Mononuclear cell (primary cell): ENCODE results near the gene MB21D2. TPM values are rescaled to one million over a fixed set of nuclear protein-coding genes. Genes with fewer than 3 reads are reported as not detected.
"Not testable (repeated sequence)": the region's sequence is repeated elsewhere in the genome, so short reads cannot be mapped to it uniquely, and the experiment has no call there.

Experiments used
- H3K27me3 ChIP-seq: 2 replicates; pipeline ENCODE4 v1.6.0; 2011; ENCODE audit warnings: low read length, control low read depth; ENCODE audit not compliant: insufficient read depth
- H3K4me1 ChIP-seq: 2 replicates; pipeline ENCODE4 v1.5.1; 2011; ENCODE audit warnings: mild to moderate bottlenecking, low read length, control low read depth; ENCODE audit not compliant: insufficient read depth
- H3K4me3 ChIP-seq: 2 replicates; pipeline ENCODE4 v1.5.1; 2011; ENCODE audit warnings: mild to moderate bottlenecking, low read length, moderate library complexity
- H3K9me3 ChIP-seq: 2 replicates; pipeline ENCODE4 v1.5.1; 2011; ENCODE audit warnings: low read depth, mild to moderate bottlenecking, control low read depth, low read length
- total RNA-seq: library from RNA; depleted of rRNA; stranded (reverse); fragments of >200 nt; gene quantifications from one replicate; pipeline ENCODE4 v1.2.3, GENCODE V29; 2012

MB21D2 gene
- total RNA-seq, 1 donor = 8.7 TPM

DNA sequence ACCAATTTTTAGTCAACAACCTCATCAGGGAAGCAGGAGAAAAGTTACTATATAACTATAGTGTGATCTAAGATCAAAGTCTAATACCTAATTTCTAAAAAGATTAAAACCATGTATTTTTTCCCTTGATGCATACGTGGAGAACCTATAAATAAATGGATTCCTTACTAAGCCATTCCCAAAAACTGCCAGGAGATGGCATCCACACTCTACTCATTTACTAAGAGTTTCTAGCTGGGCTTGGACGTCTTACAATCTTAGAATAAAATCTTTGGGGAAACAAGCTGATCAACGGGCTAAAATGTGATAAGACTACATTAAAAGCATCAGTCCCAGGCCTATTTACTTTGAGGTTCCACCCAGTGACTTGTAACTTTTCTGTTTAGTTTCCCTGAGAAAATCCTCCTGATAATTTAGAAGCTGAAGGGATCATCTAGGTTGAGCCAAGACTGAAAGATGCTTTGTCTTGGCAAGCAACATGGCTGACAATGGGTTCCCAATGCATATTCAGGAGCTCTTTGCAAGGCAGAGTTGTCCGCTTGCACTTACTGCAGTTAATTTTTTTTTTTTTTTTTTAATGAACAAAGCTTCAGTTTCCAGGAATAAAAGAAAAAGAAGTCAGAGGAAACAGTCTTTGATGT lies 104.8 kb downstream of the MB21D2 start:
- no peaks in the 10 kb centered on the region for H3K27me3 ChIP-seq
- no peaks in the 10 kb centered on the region for H3K4me1 ChIP-seq
- no peak overlapping the region for H3K4me3 ChIP-seq
- no peaks in the 10 kb centered on the region for H3K9me3 ChIP-seq

DNA sequence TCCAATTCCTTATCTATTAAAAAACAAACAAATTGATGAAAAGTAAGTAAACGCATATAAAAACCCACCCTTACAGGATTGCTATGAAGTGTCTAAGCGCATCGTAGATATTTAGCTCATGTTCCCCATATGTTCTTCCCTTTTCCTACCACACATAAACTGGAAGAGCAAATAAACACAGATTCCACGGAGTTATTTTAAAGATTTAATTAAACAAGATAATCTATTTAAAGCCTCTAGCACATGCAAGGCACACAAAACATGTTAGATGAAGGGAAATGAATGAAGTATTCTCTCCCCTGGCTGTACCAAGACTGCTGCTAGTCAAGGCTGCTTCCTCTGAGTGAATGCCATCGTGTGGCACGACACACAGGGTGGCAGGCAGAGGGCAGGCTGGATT lies 111.9 kb downstream of the MB21D2 start:
- Histone ChIP-seq H3K9me3 (no peaks in the 10 kb centered on the region), H3K4me1 (no peaks in the 10 kb centered on the region), H3K27me3 (no peaks in the 10 kb centered on the region), H3K4me3 (no peak overlapping the region)

GRCh38 chr3:192804502-192804901 lies 113.2 kb downstream of the MB21D2 start:
- Histone ChIP-seq H3K9me3 (no peaks in the 10 kb centered on the region), H3K4me1 (no peaks in the 10 kb centered on the region), H3K27me3 (no peaks in the 10 kb centered on the region), H3K4me3 (no peak overlapping the region)

- no peak overlapping the region for H3K4me3 ChIP-seq
- H3K9me3 ChIP-seq = no peaks in the 10 kb centered on the region
- H3K4me1 ChIP-seq = no peaks in the 10 kb centered on the region
Observed at GRCh38 chr3:192802957-192803899, 114.4 kb downstream of the MB21D2 start.

GRCh38 chr3:192801985-192802384 lies 115.7 kb downstream of the MB21D2 start:
- Histone ChIP-seq H3K9me3 (no peaks in the 10 kb centered on the region), H3K4me3 (no peak overlapping the region)

More at GRCh38 chr3:192802957-192803899, 114.4 kb downstream of the MB21D2 start:
- no peaks in the 10 kb centered on the region for H3K27me3 ChIP-seq

DNA sequence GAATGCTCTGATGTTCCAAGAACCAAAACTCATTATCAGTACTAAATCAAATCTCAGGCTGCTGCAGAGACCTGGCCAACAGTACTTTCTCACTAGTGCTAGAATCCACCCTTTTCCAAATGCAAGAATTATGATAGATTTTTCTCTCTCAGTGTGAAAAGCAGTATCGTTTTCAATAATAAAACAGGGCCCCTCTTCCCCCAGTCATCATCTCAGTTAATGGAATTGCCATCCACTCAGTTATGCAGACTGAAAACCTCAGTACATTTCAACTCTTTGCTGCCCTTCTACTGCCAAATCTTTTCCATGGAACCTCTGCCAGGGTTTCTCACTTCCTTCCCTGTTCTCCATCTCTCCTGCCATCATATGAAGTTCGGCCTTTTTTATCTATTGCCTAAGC lies 117.9 kb downstream of the MB21D2 start:
- Histone ChIP-seq H3K4me1 (no peaks in the 10 kb centered on the region), H3K9me3 (no peaks in the 10 kb centered on the region), H3K4me3 (no peak overlapping the region), H3K27me3 (no peaks in the 10 kb centered on the region)

More at GRCh38 chr3:192801985-192802384, 115.7 kb downstream of the MB21D2 start:
- H3K4me1 ChIP-seq = no peaks in the 10 kb centered on the region
- H3K27me3 ChIP-seq = no peaks in the 10 kb centered on the region

DNA sequence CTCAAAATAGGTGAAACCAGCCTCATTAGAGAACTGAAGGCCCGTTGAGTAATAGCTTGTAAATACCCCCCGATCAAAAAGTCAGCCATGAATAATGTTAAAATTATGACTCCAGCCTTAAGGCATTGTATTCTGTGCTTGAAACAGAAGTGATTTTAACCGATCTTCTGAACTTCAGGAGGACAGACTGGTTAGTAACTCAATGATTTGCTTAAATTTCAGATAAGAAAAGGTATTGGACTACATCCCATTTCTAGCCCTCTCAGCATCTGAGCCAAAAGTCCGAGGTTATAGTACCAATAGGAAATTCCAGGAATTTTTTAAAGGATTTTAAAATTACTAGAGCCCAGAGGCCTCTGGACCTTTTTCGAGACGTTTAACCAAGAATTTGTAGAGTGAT lies 122.6 kb downstream of the MB21D2 start:
- H3K4me3 ChIP-seq = no peak overlapping the region
- no peaks in the 10 kb centered on the region for H3K4me1 ChIP-seq
- no peaks in the 10 kb centered on the region for H3K9me3 ChIP-seq
- H3K27me3 ChIP-seq = no peaks in the 10 kb centered on the region

DNA sequence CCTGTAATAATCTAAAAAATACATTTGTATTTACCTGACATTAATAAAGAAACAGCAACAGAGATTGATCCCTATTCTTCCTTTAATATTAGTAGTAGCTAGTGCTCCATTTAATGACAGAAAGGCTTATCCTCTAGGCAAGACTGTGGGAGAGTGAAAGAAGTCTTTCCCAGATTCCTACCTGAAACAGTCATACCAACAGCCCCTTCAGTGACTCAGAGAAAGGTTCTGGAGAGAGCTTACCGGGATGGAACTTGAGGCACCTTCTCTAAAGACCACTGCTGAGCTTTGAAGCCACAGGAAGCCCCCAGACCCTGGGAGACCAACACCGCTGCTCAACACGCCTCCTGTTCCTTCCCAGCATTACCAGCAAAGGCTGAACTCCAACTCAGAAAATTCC lies 123.4 kb downstream of the MB21D2 start:
- Histone ChIP-seq H3K4me3 (no peak overlapping the region), H3K4me1 (no peaks in the 10 kb centered on the region), H3K9me3 (no peaks in the 10 kb centered on the region), H3K27me3 (no peaks in the 10 kb centered on the region)

DNA sequence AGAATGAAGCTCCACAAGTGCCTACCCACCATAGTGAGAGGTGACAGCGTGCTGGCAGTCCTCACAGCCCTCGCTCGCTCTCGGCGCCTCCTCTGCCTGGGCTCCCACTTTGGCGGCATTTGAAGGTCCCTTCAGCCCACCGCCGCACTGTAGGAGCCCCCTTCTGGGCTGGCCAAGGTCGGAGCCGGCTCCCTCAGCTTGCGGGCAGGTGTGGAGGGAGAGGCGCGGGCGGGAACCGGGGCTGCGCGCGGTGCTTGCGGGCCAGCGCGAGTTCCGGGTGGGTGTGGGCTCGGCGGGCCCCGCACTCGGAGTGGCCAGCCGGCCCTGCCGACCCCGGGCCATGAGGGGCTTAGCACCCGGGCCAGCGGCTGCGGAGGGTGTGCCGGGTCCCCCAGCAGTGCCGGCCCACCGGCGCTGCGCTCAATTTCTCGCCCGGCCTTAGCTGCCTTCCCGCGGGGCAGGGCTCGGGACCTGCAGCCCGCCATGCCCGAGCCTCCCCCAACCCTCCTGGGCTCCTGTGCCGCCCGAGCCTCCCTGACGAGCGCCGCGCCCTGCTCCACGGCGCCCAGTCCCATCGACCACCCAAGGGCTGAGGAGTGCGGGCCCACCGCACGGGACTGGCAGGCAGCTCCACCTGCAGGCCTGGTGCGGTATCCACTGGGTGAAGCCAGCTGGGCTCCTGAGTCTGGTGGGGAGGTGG lies 128.7 kb downstream of the MB21D2 start:
- H3K27me3 ChIP-seq, H3K4me3 ChIP-seq, H3K4me1 ChIP-seq, H3K9me3 ChIP-seq: not testable (repeated sequence)

- H3K9me3 ChIP-seq = no peaks in the 10 kb centered on the region
- H3K4me3 ChIP-seq = no peak overlapping the region
- no peaks in the 10 kb centered on the region for H3K27me3 ChIP-seq
- H3K4me1 ChIP-seq = no peaks in the 10 kb centered on the region
Observed at GRCh38 chr3:192778508-192778907, 139.1 kb downstream of the MB21D2 start.

GRCh38 chr3:192774341-192774740 lies 143.3 kb downstream of the MB21D2 start:
- not testable (repeated sequence) for H3K9me3 ChIP-seq, H3K4me1 ChIP-seq, H3K4me3 ChIP-seq, H3K27me3 ChIP-seq

GRCh38 chr3:192772240-192772894 lies 145.3 kb downstream of the MB21D2 start:
- H3K4me3 ChIP-seq = no peak overlapping the region
- H3K4me1 ChIP-seq = no peaks in the 10 kb centered on the region
- no peaks in the 10 kb centered on the region for H3K9me3 ChIP-seq
- no peaks in the 10 kb centered on the region for H3K27me3 ChIP-seq

- Histone ChIP-seq H3K27me3 (no peaks in the 10 kb centered on the region), H3K4me3 (no peak overlapping the region), H3K9me3 (no peaks in the 10 kb centered on the region), H3K4me1 (no peaks in the 10 kb centered on the region)
Observed at GRCh38 chr3:192758654-192759053, 159.0 kb downstream of the MB21D2 start.

DNA sequence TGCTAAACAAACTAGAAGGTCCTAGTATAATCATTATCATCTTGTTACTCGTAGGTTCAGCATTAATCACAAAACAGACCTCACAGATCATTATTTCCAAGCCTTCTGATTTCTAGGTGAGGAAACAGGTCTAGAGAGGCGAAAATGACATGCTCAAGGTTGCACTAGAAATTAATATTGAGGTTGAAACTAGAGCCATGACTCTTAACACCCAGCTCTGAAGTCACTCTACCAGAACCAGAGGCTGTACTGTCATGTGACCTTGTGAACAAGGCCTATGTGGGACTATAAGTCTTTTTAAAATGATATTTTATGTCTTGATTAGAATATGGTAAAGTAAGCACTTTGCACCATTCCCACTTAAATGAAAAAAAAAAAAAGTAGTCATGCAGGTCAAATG lies 166.5 kb downstream of the MB21D2 start:
- no peak overlapping the region for H3K4me3 ChIP-seq
- H3K27me3 ChIP-seq = no peaks in the 10 kb centered on the region
- no peaks in the 10 kb centered on the region for H3K9me3 ChIP-seq
- H3K4me1 ChIP-seq = no peaks in the 10 kb centered on the region

- no peaks in the 10 kb centered on the region for H3K9me3 ChIP-seq
- no peak overlapping the region for H3K4me3 ChIP-seq
- no peaks in the 10 kb centered on the region for H3K27me3 ChIP-seq
Observed at GRCh38 chr3:192750201-192750600, 167.5 kb downstream of the MB21D2 start.

More at GRCh38 chr3:192750201-192750600, 167.5 kb downstream of the MB21D2 start:
- no peaks in the 10 kb centered on the region for H3K4me1 ChIP-seq
